ENCODE measurements around the gene OR10X1. TPM values are rescaled to one million over a fixed set of nuclear protein-coding genes. Genes with fewer than 3 reads are reported as not detected.

Gene OR10X1
- total and polyA plus RNA-seq, 4 donors = not detected

- WGBS, 2 donors = 81 to 87% methylated on average over 1 of the region's 1 CpG
- no peak for DNase-seq
- Histone ChIP-seq H3K4me3 (ENCODE audit: low read length in 2 of 2) (no peak overlapping the region), H3K27me3 (ENCODE audit: control insufficient read depth in 1 of 2, insufficient read depth in 2 of 2, low read length in 1 of 2) (no peaks in the 10 kb centered on the region), H3K27ac (ENCODE audit: low read depth in 1 of 2, low read length in 2 of 2) (no peak overlapping the region), H3K4me1 (ENCODE audit: control insufficient read depth in 1 of 2, insufficient read depth in 2 of 2, low read length in 2 of 2) (no peaks in the 10 kb centered on the region), H3K9me3 (ENCODE audit: control insufficient read depth, low read length) (no peaks in the 10 kb centered on the region), H3K36me3 (ENCODE audit: control insufficient read depth in 1 of 2, insufficient read depth in 2 of 2, low read length in 1 of 2) (no peaks in the 10 kb centered on the region)
- intact Hi-C loops (cut with DNase I) = no loop called here
- no peak for ATAC-seq (ENCODE audit: low FRiP score)
These were observed 7.5 kb downstream of the OR10X1 start for GRCh38 chr1:158572226-158572625.

- Histone ChIP-seq H3K27ac (ENCODE audit: low read depth in 1 of 2, low read length in 2 of 2) (no peak within 1 kb of the TSS), H3K4me1 (ENCODE audit: control insufficient read depth in 1 of 2, insufficient read depth in 2 of 2, low read length in 2 of 2) (no peaks in the 10 kb centered on the region), H3K27me3 (ENCODE audit: control insufficient read depth in 1 of 2, insufficient read depth in 2 of 2, low read length in 1 of 2) (no peaks in the 10 kb centered on the region), H3K36me3 (ENCODE audit: control insufficient read depth in 1 of 2, insufficient read depth in 2 of 2, low read length in 1 of 2) (no peaks in the 10 kb centered on the region), H3K4me3 (ENCODE audit: low read length in 2 of 2) (no peak within 1 kb of the TSS), H3K9me3 (ENCODE audit: control insufficient read depth, low read length) (no peaks in the 10 kb centered on the region)
- intact Hi-C loops (cut with DNase I) = no loop called here
- ATAC-seq (ENCODE audit: low FRiP score) = no peak
- no peak for DNase-seq
- 75% methylated on average over 3 of the region's 3 CpGs for WGBS, 2 donors
These were observed 9.2 kb downstream of the OR10X1 start, which contains the start of gene OR6P1 for GRCh38 chr1:158570480-158570879. OR6P1 (minus strand) TSS chr1:158570580; CDS start chr1:158563604, 6,976 bp downstream.

GRCh38 chr1:158564608-158565007 lies 15.1 kb downstream of the OR10X1 start:
- DNase-seq (no peak), ATAC-seq (ENCODE audit: low FRiP score) (no peak)
- Histone ChIP-seq H3K9me3 (ENCODE audit: control insufficient read depth, low read length) (no peaks in the 10 kb centered on the region), H3K27ac (ENCODE audit: low read depth in 1 of 2, low read length in 2 of 2) (no peak overlapping the region), H3K4me1 (ENCODE audit: control insufficient read depth in 1 of 2, insufficient read depth in 2 of 2, low read length in 2 of 2) (no peaks in the 10 kb centered on the region), H3K4me3 (ENCODE audit: low read length in 2 of 2) (no peak overlapping the region), H3K36me3 (ENCODE audit: control insufficient read depth in 1 of 2, insufficient read depth in 2 of 2, low read length in 1 of 2) (no peaks in the 10 kb centered on the region), H3K27me3 (ENCODE audit: control insufficient read depth in 1 of 2, insufficient read depth in 2 of 2, low read length in 1 of 2) (no peaks in the 10 kb centered on the region)
- intact Hi-C loops (cut with DNase I) = no loop called here
- 44 to 46% methylated on average over 2 of the region's 2 CpGs for WGBS, 2 donors

- H3K4me3 ChIP-seq (ENCODE audit: low read length in 2 of 2) = no peak overlapping the region
- no peaks in the 10 kb centered on the region for H3K9me3 ChIP-seq (ENCODE audit: control insufficient read depth, low read length)
- intact Hi-C loops (cut with DNase I) = no loop called here
- no peaks in the 10 kb centered on the region for H3K27me3 ChIP-seq (ENCODE audit: control insufficient read depth in 1 of 2, insufficient read depth in 2 of 2, low read length in 1 of 2)
- no peaks in the 10 kb centered on the region for H3K4me1 ChIP-seq (ENCODE audit: control insufficient read depth in 1 of 2, insufficient read depth in 2 of 2, low read length in 2 of 2)
- 59 to 62% methylated on average over 2 of the region's 2 CpGs for WGBS, 2 donors
- DNase-seq (no peak), ATAC-seq (ENCODE audit: low FRiP score) (no peak)
- H3K36me3 ChIP-seq (ENCODE audit: control insufficient read depth in 1 of 2, insufficient read depth in 2 of 2, low read length in 1 of 2) = no peaks in the 10 kb centered on the region
- H3K27ac ChIP-seq (ENCODE audit: low read depth in 1 of 2, low read length in 2 of 2) = no peak overlapping the region
These were observed 15.8 kb downstream of the OR10X1 start for GRCh38 chr1:158563853-158564252.

- intact Hi-C loops (cut with DNase I) = no loop called here
- H3K36me3 ChIP-seq (ENCODE audit: control insufficient read depth in 1 of 2, insufficient read depth in 2 of 2, low read length in 1 of 2) = no peaks in the 10 kb centered on the region
- WGBS, 2 donors = 0 to 16% methylated on average over 1 of the region's 1 CpG
- H3K27ac ChIP-seq (ENCODE audit: low read depth in 1 of 2, low read length in 2 of 2) = no peak overlapping the region
- H3K4me1 ChIP-seq (ENCODE audit: control insufficient read depth in 1 of 2, insufficient read depth in 2 of 2, low read length in 2 of 2) = no peaks in the 10 kb centered on the region
- DNase-seq (no peak), ATAC-seq (ENCODE audit: low FRiP score) (no peak)
- H3K4me3 ChIP-seq (ENCODE audit: low read length in 2 of 2) = no peak overlapping the region
- H3K9me3 ChIP-seq (ENCODE audit: control insufficient read depth, low read length) = no peaks in the 10 kb centered on the region
- H3K27me3 ChIP-seq (ENCODE audit: control insufficient read depth in 1 of 2, insufficient read depth in 2 of 2, low read length in 1 of 2) = no peaks in the 10 kb centered on the region
These were observed 20.0 kb downstream of the OR10X1 start for GRCh38 chr1:158559696-158560095.

- H3K27ac ChIP-seq (ENCODE audit: low read depth in 1 of 2, low read length in 2 of 2) = no peak within 1 kb of the TSS
- no peaks in the 10 kb centered on the region for H3K36me3 ChIP-seq (ENCODE audit: control insufficient read depth in 1 of 2, insufficient read depth in 2 of 2, low read length in 1 of 2)
- WGBS, 2 donors = 88 to 93% methylated on average over 3 of the region's 3 CpGs
- no peak for ATAC-seq (ENCODE audit: low FRiP score)
- intact Hi-C loops (cut with DNase I) = no loop called here
- no peaks in the 10 kb centered on the region for H3K4me1 ChIP-seq (ENCODE audit: control insufficient read depth in 1 of 2, insufficient read depth in 2 of 2, low read length in 2 of 2)
- peaks cover 3% of the 10 kb centered on the region for H3K9me3 ChIP-seq (ENCODE audit: control insufficient read depth, low read length)
- no peak within 1 kb of the TSS for H3K4me3 ChIP-seq (ENCODE audit: low read length in 2 of 2)
- no peak for DNase-seq
- no peaks in the 10 kb centered on the region for H3K27me3 ChIP-seq (ENCODE audit: control insufficient read depth in 1 of 2, insufficient read depth in 2 of 2, low read length in 1 of 2)
These were observed 25.3 kb downstream of the OR10X1 start, which contains the start of gene OR6Y1 for GRCh38 chr1:158554352-158554751. OR6Y1 (minus strand) TSS chr1:158554405; CDS start chr1:158548105, 6,300 bp downstream.

- Histone ChIP-seq H3K36me3 (ENCODE audit: control insufficient read depth in 1 of 2, insufficient read depth in 2 of 2, low read length in 1 of 2) (no peaks in the 10 kb centered on the region), H3K27ac (ENCODE audit: low read depth in 1 of 2, low read length in 2 of 2) (no peak overlapping the region), H3K4me3 (ENCODE audit: low read length in 2 of 2) (no peak overlapping the region), H3K9me3 (ENCODE audit: control insufficient read depth, low read length) (peaks cover 6% of the 10 kb centered on the region), H3K4me1 (ENCODE audit: control insufficient read depth in 1 of 2, insufficient read depth in 2 of 2, low read length in 2 of 2) (no peaks in the 10 kb centered on the region), H3K27me3 (ENCODE audit: control insufficient read depth in 1 of 2, insufficient read depth in 2 of 2, low read length in 1 of 2) (no peaks in the 10 kb centered on the region)
- intact Hi-C loops (cut with DNase I) = no loop called here
- ATAC-seq (ENCODE audit: low FRiP score) = no peak
- WGBS, 2 donors = 24 to 26% methylated on average over 1 of the region's 1 CpG
- no peak for DNase-seq
These were observed 27.4 kb downstream of the OR10X1 start for GRCh38 chr1:158552296-158552695.

GRCh38 chr1:158547533-158547932 lies 32.2 kb downstream of the OR10X1 start:
- ATAC-seq (ENCODE audit: low FRiP score) = no peak

GRCh38 chr1:158537609-158538008 lies 42.1 kb downstream of the OR10X1 start:
- H3K27ac ChIP-seq (ENCODE audit: low read depth in 1 of 2, low read length in 2 of 2) = no peak overlapping the region
- H3K4me1 ChIP-seq (ENCODE audit: control insufficient read depth in 1 of 2, insufficient read depth in 2 of 2, low read length in 2 of 2) = no peaks in the 10 kb centered on the region
- no peak overlapping the region for H3K4me3 ChIP-seq (ENCODE audit: low read length in 2 of 2)
- no peaks in the 10 kb centered on the region for H3K9me3 ChIP-seq (ENCODE audit: control insufficient read depth, low read length)
- intact Hi-C loops (cut with DNase I) = no loop called here
- no peaks in the 10 kb centered on the region for H3K36me3 ChIP-seq (ENCODE audit: control insufficient read depth in 1 of 2, insufficient read depth in 2 of 2, low read length in 1 of 2)
- H3K27me3 ChIP-seq (ENCODE audit: control insufficient read depth in 1 of 2, insufficient read depth in 2 of 2, low read length in 1 of 2) = no peaks in the 10 kb centered on the region
- ATAC-seq (ENCODE audit: low FRiP score) (no peak), DNase-seq (no peak)
- WGBS, 2 donors = 91 to 94% methylated on average over 2 of the region's 2 CpGs

More at GRCh38 chr1:158547533-158547932, 32.2 kb downstream of the OR10X1 start:
- intact Hi-C loops (cut with DNase I) = no loop called here
- Histone ChIP-seq H3K27me3 (ENCODE audit: control insufficient read depth in 1 of 2, insufficient read depth in 2 of 2, low read length in 1 of 2) (no peaks in the 10 kb centered on the region), H3K4me3 (ENCODE audit: low read length in 2 of 2) (no peak overlapping the region), H3K27ac (ENCODE audit: low read depth in 1 of 2, low read length in 2 of 2) (no peak overlapping the region), H3K36me3 (ENCODE audit: control insufficient read depth in 1 of 2, insufficient read depth in 2 of 2, low read length in 1 of 2) (no peaks in the 10 kb centered on the region), H3K4me1 (ENCODE audit: control insufficient read depth in 1 of 2, insufficient read depth in 2 of 2, low read length in 2 of 2) (no peaks in the 10 kb centered on the region), H3K9me3 (ENCODE audit: control insufficient read depth, low read length) (peaks cover 3% of the 10 kb centered on the region)
- no peak for DNase-seq
- 96% methylated on average over 2 of the region's 2 CpGs for WGBS, 2 donors
